ENCODE results near the gene ATRNL1.

- no peak for TF ChIP-seq ZNF274 (IDR thresholded peaks at IDR 0.05; ENCODE audit: low read depth, low read length)
- TF ChIP-seq SUZ12 (IDR thresholded peaks at IDR 0.05; ENCODE audit: extremely low read depth, insufficient read depth, insufficient read length), result no peak
- no peak for TF ChIP-seq YY1 (IDR thresholded peaks at IDR 0.05; ENCODE audit: insufficient read depth, insufficient read length)
Measured at GRCh38 chr10:115992236-115992986, 899.2 kb downstream of the ATRNL1 start.

Data from NT2/D1 (cell line).